ENCODE data around the gene LINGO1.

DNA sequence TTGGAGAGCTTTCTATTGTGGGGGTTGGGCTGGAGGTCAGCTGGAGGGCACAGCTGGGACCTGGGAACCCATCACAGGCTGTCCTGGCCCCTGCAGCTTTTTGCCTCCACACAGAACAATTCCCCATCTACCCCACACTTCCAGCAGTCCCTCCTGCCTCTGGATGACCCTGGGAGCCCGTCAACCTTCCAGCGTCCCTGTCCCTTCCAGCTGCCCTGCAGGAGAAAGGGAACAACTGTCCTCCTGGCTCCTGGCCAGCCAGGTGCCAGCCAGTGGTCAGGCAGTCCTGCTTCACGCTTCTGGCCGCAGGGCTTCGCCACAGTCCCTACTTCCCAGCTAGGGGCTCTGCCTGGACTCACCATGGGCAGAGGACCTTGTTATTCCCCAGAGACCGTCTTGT is 27.2 kb downstream of the LINGO1 start:
- TF ChIP-seq POLR2A (IDR thresholded peaks at IDR 0.05; ENCODE audit: low read depth, low read length): no peak
- no peak for TF ChIP-seq POLR2AphosphoS5 (IDR thresholded peaks at IDR 0.05; ENCODE audit: low read depth, low read length)
- TF ChIP-seq TAF1 (IDR thresholded peaks at IDR 0.05; ENCODE audit: low read depth, low read length): no peak
- no peak for TF ChIP-seq SPI1 (IDR thresholded peaks at IDR 0.05; ENCODE audit: low read depth, low read length)
